Ammon's horn (tissue), 1 donor: ENCODE data around the gene PSAPL1.
"Not testable (repeated sequence)": the region's sequence is repeated elsewhere in the genome, so short reads cannot be mapped to it uniquely, and the experiment has no call there.

Experiments
- DNase-seq: peaks from one replicate; pipeline ENCODE4 v3.0.0-alpha.2; 2016; ENCODE audit warnings: low spot score

Gene PSAPL1

DNA sequence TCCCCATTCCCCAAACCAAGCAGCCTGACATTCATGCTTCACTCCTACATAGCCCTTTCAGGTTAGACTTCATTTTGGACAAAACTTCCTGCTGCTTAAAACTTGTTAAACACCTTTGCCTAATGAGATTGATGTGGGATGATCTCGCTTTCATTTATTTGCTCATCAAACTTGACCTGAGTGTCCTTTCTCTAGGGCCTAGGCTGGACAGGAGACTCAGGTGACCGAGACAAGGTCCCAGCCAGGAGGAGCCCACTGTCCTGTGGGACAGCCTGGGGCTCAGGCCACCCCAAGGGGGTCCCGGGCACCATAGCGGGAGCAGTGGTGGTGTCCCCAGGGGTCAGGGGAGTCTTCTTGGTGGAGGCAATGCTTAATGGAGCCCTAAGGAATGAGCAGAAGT lies 23.7 kb upstream of the PSAPL1 start:
- DNase-seq, result no peak

GRCh38 chr4:7458066-7458425 lies 23.3 kb upstream of the PSAPL1 start:
- DNase-seq, result no peak

DNA sequence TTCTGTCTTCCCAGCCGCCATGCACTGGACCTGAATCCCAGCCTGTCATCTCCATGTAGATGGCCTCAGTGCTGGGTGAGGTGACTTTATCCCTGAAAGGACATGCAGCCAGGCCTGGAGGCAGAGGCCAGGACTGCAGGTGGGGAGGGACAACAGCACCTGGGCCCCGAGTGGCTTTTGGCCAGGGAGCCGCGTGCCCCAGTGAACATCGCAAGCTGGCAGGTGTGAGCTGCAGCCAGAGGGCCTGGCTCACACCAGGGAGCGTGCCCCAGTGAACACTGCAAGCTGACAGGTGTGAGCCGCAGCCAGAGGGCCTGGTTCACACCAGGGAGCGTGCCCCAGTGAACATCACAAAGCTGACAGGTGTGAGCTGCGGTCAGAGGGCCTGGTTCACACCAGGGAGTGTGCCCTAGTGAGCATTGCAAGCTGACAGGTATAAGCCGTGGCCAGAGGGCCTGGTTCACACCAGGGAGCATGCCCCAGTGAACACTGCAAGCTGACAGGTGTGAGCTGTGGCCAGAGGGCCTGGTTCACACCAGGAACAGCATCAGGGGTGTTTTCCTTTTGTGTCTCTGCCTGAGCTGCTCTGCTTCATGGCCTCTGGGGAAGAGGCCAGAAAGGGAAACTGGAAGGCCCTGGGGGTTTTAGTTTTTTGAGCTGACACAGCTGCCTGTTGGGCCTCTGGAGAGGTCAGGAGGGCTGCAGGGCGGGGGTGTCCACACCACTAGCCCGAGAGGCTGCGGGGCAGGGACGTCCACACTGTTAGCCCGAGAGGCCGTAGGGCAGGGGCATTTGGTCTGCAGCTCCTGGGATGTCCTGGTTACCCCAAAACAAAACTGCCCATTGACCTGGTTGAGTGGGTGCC lies 22.7 kb upstream of the PSAPL1 start:
- DNase-seq, result no peak

DNA sequence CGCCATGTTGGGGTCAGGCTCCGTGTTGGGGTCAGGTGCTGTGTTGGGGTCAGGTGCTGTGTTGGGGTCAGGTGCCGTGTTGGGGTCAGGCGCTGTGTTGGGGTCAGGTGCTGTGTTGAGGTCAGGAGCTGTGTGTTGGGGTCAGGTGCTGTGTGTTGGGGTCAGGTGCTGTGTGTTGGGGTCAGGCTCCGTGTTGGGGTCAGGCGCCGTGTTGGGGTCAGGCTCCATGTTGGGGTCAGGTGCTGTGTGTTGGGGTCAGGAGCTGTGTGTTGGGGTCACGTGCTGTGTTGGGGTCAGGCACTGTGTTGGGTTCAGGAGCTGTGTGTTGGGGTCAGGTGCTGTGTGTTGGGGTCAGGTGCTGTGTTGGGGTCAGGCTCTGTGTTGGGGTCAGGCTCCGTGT lies 18.1 kb upstream of the PSAPL1 start:
- DNase-seq, result not testable (repeated sequence)

GRCh38 chr4:7451800-7452199 lies 17.1 kb upstream of the PSAPL1 start:
- no peak for DNase-seq

DNA sequence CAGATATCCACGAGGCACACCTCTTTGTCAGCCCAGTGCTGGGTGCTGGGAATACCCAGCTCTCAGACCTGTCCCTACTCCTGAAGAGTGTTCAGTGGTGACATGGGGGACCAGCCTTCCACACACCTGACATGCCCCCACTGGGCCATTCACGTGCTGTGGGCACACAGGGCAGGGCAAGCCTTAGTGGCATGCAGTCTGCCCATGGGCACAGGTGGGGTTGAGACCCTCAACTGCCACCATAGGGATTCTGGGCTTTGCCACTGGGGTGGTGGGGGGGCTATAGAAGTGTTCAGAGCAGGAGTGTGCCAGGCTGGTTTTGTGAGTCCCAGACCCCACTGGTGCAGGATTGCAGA lies 16.7 kb upstream of the PSAPL1 start:
- DNase-seq, result no peak

DNA sequence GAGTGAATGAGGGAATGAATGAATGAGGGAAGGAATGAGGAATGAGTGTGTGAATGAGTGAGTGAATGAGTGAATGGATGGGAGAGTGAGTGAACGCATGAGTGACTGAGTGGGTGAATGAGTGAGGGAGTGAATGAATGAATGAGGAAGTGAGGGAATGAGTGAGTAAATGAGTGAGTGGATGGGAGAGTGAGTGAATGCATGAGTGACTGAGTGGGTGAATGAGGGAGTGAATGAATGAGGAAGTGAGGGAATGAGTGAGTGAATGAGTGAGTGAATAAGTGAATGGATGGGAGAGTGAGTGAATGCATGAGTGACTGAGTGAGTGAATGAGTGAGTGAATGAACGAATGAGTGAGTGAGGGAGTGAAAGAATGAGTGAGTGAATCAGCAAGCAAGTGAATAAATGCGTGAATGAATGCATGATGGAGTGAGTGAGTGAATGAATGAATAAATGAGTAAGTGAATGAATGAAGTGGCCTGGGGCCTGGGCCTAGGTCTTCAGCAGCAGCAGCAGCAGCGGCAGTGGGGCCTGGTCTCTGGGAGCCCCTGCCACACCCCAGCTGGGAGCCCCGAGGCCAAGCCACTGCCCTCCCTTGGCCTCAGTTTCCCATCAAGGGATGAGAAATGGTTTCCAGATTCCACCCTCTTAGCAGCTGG lies 16.2 kb upstream of the PSAPL1 start:
- DNase-seq, result no peak

GRCh38 chr4:7448036-7448435 lies 13.3 kb upstream of the PSAPL1 start:
- DNase-seq, result no peak

DNA sequence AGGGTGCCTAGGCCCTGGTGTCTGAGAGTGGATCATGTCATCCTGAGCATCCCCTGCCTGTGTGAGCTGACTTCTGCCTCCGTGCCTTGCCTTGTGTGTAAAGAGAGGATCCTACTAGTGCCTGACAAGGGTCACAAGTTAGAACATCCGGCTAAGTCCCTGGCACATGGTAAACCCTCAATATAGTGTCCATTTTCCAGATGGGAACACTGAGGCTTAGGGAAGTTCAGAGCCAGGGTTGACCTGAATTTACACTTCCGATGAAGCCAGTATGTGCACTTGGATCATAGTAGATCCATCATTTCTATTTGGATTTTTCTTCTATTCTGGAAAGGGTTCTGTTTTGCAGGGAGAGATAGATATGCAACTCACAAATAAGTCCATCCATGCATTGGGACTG lies 12.5 kb upstream of the PSAPL1 start:
- no peak for DNase-seq

DNA sequence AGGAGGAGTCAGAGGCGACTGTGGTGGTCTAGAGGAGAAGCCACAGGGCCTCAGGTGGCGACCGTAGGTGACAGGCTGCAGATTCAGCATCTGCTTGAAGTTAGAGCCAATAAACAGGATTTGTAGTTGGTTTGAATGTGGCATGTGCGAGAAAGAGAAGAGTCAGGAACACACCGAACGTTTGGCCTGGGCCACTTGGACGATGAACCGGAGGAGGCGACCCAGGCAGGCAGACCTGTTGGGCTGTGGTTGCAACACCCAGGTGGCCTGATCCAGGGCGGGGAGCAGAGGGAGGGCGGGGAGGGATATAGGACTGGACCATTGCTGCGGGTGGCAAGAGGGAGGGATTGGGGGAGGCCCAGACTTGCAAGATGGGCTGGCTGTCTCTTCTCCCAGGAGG lies 10.0 kb upstream of the PSAPL1 start:
- DNase-seq, result no peak

GRCh38 chr4:7444314-7444713 lies 9.6 kb upstream of the PSAPL1 start:
- no peak for DNase-seq

GRCh38 chr4:7442574-7443162 lies 7.9 kb upstream of the PSAPL1 start:
- no peak for DNase-seq

- DNase-seq, result no peak
Measured at GRCh38 chr4:7441201-7441600, 6.5 kb upstream of the PSAPL1 start.

DNA sequence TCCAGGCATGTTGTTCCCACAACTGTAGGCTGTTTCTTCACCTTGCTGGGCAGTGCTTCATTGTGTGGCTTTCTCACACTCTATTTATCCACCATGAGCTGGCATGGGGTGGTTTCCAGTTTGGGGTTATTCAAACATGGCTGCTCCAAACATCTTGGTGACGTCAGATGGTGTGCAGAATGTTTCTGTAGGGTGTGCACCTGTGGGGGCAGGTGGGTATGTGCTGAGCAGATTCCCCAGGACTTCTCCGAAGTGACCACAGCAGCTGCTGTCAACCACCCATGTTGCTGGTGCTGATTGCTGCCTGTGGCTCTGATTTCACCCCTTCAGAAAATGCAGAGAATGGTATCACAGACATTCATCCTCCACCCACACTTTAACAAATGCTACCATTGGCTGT lies 5.0 kb upstream of the PSAPL1 start:
- no peak for DNase-seq

DNA sequence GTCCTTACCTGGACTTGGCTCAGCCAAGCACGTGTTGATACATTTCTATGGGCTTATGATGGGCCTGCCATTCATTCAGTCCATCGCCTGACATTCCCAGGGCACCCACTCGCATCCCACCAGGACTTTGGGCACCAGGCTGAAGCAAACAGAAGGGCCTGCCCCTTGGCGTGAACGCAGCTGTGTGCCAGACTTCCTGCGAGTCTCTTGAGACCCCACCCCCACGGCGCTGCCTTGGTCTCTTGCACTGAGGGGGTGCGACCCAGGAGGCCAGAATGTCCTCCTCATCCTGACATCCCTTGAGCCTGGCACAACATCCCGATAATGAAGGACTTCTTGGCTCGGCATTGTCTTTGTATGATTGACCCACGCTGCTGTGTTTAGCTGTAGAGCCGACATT lies 1.5 kb upstream of the PSAPL1 start:
- DNase-seq, result no peak

GRCh38 chr4:7435471-7436061 lies 836 bp upstream of the PSAPL1 start:
- no peak for DNase-seq

DNA sequence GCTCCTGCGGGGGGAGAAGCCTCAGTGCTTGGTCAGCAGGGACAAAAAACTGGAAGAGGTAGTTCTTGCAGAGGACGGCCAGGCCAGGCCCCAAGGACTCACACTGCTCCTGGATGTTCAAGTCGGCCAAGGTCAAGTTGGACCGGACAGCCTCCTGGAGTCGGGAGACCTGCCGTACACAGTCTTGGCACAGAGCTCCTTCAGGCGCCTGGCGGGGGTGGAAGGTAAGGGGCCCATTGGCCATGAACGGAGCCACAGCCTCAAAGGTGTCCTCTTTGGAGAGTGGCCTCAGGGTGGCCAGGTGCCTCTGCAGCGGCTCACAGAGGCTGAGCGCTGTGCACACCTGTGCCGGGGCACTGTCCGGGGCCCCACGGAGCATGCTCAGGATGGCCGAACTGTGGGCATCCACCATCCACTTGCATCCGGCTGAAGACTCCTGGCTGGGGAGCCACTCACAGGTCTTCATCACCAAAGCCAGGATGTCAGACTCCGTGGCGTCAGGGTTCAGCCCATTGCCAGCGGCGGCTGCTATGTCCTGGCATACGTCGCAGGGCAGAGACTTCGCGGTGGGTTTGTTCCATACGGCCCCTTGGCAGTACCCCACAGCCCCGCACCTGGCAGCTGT lies 477 bp downstream of the PSAPL1 start:
- DNase-seq, result no peak

- no peak for DNase-seq
Measured at GRCh38 chr4:7433376-7434140, 1.2 kb downstream of the PSAPL1 start.

DNA sequence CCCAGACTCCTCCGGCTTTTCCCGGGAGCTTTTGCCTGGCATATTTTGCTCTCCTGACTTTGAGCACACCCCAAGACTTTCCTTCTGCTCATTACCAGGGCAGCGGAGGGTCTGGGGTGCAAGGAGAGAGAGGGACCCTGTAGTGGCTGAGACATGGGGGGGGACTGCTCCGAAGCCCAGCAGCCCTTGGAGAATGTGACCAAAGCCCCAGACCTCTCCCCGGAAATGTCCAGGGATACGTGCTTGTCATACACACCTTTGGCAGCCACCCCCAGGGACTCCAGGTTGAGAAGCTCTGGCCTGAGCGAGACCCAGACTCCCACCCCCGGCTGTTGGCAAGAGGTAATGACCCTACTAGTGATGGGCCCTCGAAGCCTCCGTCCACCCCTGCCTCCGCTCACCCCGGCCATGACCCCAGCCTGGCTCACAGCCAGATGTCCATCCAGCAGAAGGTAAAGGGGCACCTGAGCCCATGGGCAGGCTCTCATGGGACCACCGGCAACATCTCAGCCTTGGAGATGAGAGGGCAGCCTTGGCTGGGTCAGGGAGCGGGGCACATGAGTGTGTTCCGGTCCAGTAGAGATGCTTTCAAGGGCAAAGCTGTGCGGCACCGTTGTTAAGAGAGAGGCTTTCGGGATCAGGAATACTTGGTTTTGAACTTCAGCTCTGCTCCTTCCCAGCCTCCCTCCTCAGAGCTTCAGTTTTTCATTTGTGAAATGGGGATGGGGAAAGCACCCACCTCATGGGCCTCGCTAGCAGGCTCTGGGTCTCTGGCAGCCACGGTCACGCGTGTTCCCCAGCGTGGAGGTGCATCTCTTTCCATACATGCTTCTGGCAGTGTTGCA lies 2.0 kb downstream of the PSAPL1 start:
- DNase-seq, result no peak

GRCh38 chr4:7431696-7432530 lies 2.8 kb downstream of the PSAPL1 start:
- no peak for DNase-seq
